Right lobe of liver (tissue), 6 donors: ENCODE results near the gene DNASE1L2. TPM values are rescaled to one million over a fixed set of nuclear protein-coding genes. Genes with fewer than 3 reads are reported as not detected.

Experiments
- ATAC-seq, 4 donors: fragments of 200-7000 bp; cut with Tn5 transposase; one replicate each; pipeline ENCODE4 v1.9.1; 2020; ENCODE audit warnings: mild to moderate bottlenecking in 4 of 4, moderate library complexity in 4 of 4
- DNase-seq, 3 donors: peaks; one replicate each; pipeline ENCODE4 v3.0.0-alpha.2; 2020
- H3K27ac ChIP-seq, 3 donors: fragments of 200-600 bp; one replicate each; pipeline ENCODE4 v1.8.0; 2022
- H3K27me3 ChIP-seq, 2 donors: fragments of 200-600 bp; one replicate each; pipeline ENCODE4 v1.8.0; 2022
- H3K36me3 ChIP-seq, 4 donors: fragments of 200-600 bp; sonication (generic) in 1 of 4; one replicate each; pipeline versions ENCODE4 v1.5.1 to v1.8.0; 2017 to 2022; ENCODE audit warnings: control low read depth in 1 of 4
- H3K4me1 ChIP-seq, 4 donors: fragments of 200-600 bp; sonication (generic) in 1 of 4; one replicate each; pipeline versions ENCODE4 v1.5.1 to v1.8.0; 2017 to 2022; ENCODE audit warnings: control low read depth in 1 of 4
- H3K4me3 ChIP-seq, 3 donors: fragments of 200-600 bp; one replicate each; pipeline ENCODE4 v1.8.0; 2022
- H3K9me3 ChIP-seq, 4 donors: fragments of 200-600 bp; sonication (generic) in 1 of 4; one replicate each; pipeline versions ENCODE4 v1.5.1 to v1.8.0; 2017 to 2022; ENCODE audit warnings: control low read depth in 1 of 4
- CTCF ChIP-seq, 4 donors: fragments of 200-600 bp in 3 of 4; fragments of 450-650 bp in 1 of 4; IDR thresholded peaks; one replicate each; pipeline versions ENCODE4 v1.5.1 to v1.8.0; 2016 to 2022; ENCODE audit warnings: antibody characterized with exemption in 4 of 4, mild to moderate bottlenecking in 2 of 4
- POLR2A ChIP-seq: fragments of 450-650 bp; IDR thresholded peaks from one replicate; pipeline ENCODE4 v1.6.1; 2017; ENCODE audit warnings: antibody characterized with exemption, mild to moderate bottlenecking
- WGBS: methylation state at CpG from one replicate; pipeline ENCODE4 v1.1.6; 2018; ENCODE audit warnings: low coverage, low lambda C conversion rate; ENCODE audit not compliant: insufficient coverage; ENCODE audit errors: missing lambda C conversion rate; 5-methylcytosine and 5-hydroxymethylcytosine counted together
- intact Hi-C, 2 donors: fragments of 100-400 bp; cut with DNase I; formaldehyde crosslinking; loops; one replicate each; pipeline versions ENCODE4 v1.11.2 to v1.14.1; 2022
- total RNA-seq, 6 experiments: library from RNA; depleted of rRNA in 2 of 6; stranded (reverse); fragments of >200 nt in 2 of 6; fragmentation: NEBNext Ultra II Directional in 3 of 6; extraction: Animal tissue kit (Norgen Biotek cat#: 25700) in 3 of 6; gene quantifications; one replicate each; pipeline versions ENCODE4 v1.1.0 to v1.2.4, GENCODE V29; 2016 to 2023
- donor health status: DM: no; HTN: yes; CAD: no.
- donor health status: DM: no; HTN: no; CAD: no.
- donor health status: DM: no; HTN: no; CAD: no.
- donor health status: DM: no; HTN: yes; CAD: no.
- donor health status: DM: no; HTN: yes; CAD: no.

DNASE1L2 gene
- total RNA-seq, 6 experiments from 2014 or later = 0.31 to 1.1 (median 0.40) TPM; not detected in 1

DNA sequence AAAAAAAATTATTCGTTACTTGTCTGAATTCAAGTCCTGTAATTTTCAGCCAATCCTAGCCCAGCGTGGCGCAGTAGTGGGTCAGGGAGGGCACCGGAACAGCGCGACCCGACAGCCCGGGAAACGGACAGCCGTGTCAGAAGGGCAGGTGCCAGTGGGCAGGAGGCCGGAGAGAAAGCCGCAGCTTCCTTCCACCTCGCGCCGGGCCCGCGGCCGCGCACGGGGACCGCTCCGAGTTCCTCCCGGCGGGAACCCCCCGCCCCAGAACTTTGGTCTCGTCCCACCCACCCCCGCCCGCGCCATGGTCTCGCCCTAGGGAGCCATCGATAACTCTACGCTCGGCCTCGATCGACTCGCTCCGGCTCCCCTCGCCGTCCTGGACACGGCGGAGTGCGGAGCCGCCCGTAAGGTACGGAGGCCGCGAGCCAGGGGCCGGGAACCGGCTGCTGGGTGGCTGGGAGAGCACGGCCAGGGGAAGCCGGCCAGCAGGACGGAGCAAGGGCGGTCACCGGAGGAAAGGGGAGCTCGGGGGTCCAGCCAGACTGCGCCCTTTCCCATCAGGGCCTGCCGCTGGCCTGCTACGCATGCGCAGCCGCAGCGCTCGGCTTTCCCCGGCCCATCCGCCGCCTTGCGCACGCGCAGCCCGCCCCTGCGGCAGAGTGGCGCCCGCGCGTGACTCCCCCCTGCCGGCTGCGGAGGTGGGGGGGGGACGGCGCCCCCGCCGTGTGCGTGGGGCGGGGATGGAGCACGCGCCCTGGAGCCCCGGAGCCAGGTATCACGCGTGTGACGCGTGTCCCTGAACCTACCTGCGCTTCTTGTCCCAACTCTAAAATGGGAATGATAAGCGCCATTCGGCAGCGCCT, 30.9 kb upstream of the DNASE1L2 start, which contains the start of gene MLST8:
Gene MLST8, plus strand, starts transcription at position 351 of the 863 bp plus-strand sequence. CDS start 632 bp downstream, outside the sequence.
- peaks cover 0 to 18% (median 6%) of the 10 kb centered on the region in 4 donors for H3K4me1 ChIP-seq
- peaks cover 0 to 19% (median 7%) of the 10 kb centered on the region in 4 donors for H3K36me3 ChIP-seq
- H3K4me3 ChIP-seq = peak within 1 kb of the TSS; percentile 74 to 99 (median 98)
- DNase-seq = peak; percentile 89 to 90 (median 90)
- H3K9me3 ChIP-seq = no peaks in the 10 kb centered on the region
- WGBS = 0% methylated on average over 19 of the region's 93 CpGs
- no peaks in the 10 kb centered on the region for H3K27me3 ChIP-seq
- peak; percentile 64 for TF ChIP-seq POLR2A
- TF ChIP-seq CTCF (IDR thresholded peaks at IDR 0.05) = peak in 3 of 4 donors; percentile 12 to 31 (median 13)
- peak; percentile 89 to 97 (median 91) for ATAC-seq
- H3K27ac ChIP-seq = peak within 1 kb of the TSS; percentile 89 to 99 (median 97)
- intact Hi-C loops = no loop called here

GRCh38 chr16:2205967-2206313, 30.3 kb upstream of the DNASE1L2 start:
- H3K4me1 ChIP-seq = peaks cover 0 to 18% (median 6%) of the 10 kb centered on the region in 4 donors
- peak overlapping the region; percentile 89 to 99 (median 97) for H3K27ac ChIP-seq
- H3K9me3 ChIP-seq = no peaks in the 10 kb centered on the region
- WGBS = no CpG with 5 or more reads among the region's 16 CpGs
- intact Hi-C loops = no loop called here
- H3K36me3 ChIP-seq = peaks cover 0 to 19% (median 7%) of the 10 kb centered on the region in 4 donors
- DNase-seq (peak in 1 of 3 donors; percentile 50), ATAC-seq (peak in 3 of 4 donors; percentile 9 to 32 (median 11))
- no peaks in the 10 kb centered on the region for H3K27me3 ChIP-seq
- peak overlapping the region; percentile 74 to 99 (median 98) for H3K4me3 ChIP-seq
- TF ChIP-seq POLR2A = no peak
- no peak for TF ChIP-seq CTCF (IDR thresholded peaks at IDR 0.05)

DNA sequence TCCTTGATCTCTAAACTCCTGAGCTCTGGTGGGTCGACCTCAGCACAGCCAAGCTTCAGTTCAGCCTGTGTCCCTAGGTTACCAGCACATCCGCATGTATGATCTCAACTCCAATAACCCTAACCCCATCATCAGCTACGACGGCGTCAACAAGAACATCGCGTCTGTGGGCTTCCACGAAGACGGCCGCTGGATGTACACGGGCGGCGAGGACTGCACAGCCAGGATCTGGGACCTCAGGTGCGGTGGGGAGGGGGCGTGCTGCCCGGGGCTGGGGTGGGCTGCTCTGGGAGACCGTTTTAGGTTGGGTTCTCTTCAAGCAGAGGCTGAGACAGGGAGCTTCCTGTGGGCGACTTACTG, 29.8 kb upstream of the DNASE1L2 start:
- peak overlapping the region in 2 of 3 donors; percentile 74 to 99 for H3K4me3 ChIP-seq
- no peak for DNase-seq
- no peak overlapping the region for H3K27ac ChIP-seq
- 60% methylated on average over 9 of the region's 18 CpGs for WGBS
- TF ChIP-seq POLR2A (no peak), CTCF (IDR thresholded peaks at IDR 0.05) (no peak)
- intact Hi-C loops = no loop called here
- no peaks in the 10 kb centered on the region for H3K27me3 ChIP-seq
- no peak for ATAC-seq
- peaks cover 0 to 18% (median 6%) of the 10 kb centered on the region in 4 donors for H3K4me1 ChIP-seq
- no peaks in the 10 kb centered on the region for H3K9me3 ChIP-seq
- peaks cover 0 to 19% (median 7%) of the 10 kb centered on the region in 4 donors for H3K36me3 ChIP-seq

DNA sequence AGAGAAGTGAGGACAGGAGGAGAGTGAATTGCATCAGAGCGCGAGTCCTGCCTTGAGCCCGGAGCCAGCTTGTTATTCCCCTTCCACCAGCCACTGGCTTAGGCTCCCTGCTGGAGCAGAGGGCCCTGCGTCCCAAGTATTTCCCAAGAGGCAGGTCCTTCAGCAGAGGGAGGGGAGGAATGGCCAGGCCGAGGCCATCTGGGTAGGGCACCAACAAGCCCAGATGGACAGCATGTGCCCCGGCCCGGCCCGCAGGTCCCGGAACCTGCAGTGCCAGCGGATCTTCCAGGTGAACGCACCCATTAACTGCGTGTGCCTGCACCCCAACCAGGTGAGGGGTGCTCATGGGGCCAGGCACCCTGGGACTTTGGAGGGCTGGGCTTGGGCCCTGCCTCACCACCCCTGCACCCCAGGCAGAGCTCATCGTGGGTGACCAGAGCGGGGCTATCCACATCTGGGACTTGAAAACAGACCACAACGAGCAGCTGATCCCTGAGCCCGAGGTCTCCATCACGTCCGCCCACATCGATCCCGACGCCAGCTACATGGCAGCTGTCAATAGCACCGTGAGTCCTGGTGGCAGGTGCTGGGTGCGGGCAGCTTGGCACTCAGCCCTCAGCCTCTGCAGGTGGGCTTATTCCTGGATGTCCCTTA, 29.3 kb upstream of the DNASE1L2 start:
- ATAC-seq (no peak), DNase-seq (no peak)
- WGBS = 85% methylated on average over 5 of the region's 23 CpGs
- H3K27ac ChIP-seq = no peak overlapping the region
- no peaks in the 10 kb centered on the region for H3K27me3 ChIP-seq
- no peaks in the 10 kb centered on the region for H3K9me3 ChIP-seq
- H3K4me3 ChIP-seq = no peak overlapping the region
- peaks cover 0 to 19% (median 7%) of the 10 kb centered on the region in 4 donors for H3K36me3 ChIP-seq
- no peak for TF ChIP-seq CTCF (IDR thresholded peaks at IDR 0.05)
- TF ChIP-seq POLR2A = no peak
- intact Hi-C loops = no loop called here
- peaks cover 0 to 18% (median 6%) of the 10 kb centered on the region in 4 donors for H3K4me1 ChIP-seq
